ENCODE results near the gene ZNF688. TPM values are rescaled to one million over a fixed set of nuclear protein-coding genes. Genes with fewer than 3 reads are reported as not detected.

The ZNF688 gene
- total RNA-seq, 2 experiments from 2014 or later, result 13.3 to 13.8 TPM

GRCh38 chr16:30581457-30581856 is 9.9 kb upstream of the ZNF688 start:
- POLR2A ChIA-PET, result no interaction called here
- Mint-ChIP-seq H3K36me3 (ENCODE audit: low read depth) (peaks cover 20% of the 10 kb centered on the region), H3K27me3 (no peaks in the 10 kb centered on the region), H3K9me3 (no peaks in the 10 kb centered on the region), H3K27ac (no peak overlapping the region), H3K4me1 (peaks cover 27% of the 10 kb centered on the region), H3K4me3 (no peak overlapping the region)
- DNase-seq, result no peak
- CTCF ChIA-PET, result interaction anchor here (0.7 to 2.0 kb wide), 4 partner anchors 13 to 151 kb away, joined by 4 to 6 read pairs (median 4); partner anchors contain the start of gene DCTPP1

GRCh38 chr16:30574678-30575077 is 3.2 kb upstream of the ZNF688 start:
- Mint-ChIP-seq H3K27ac (no peak overlapping the region), H3K9me3 (no peaks in the 10 kb centered on the region), H3K36me3 (ENCODE audit: low read depth) (peaks cover 11% of the 10 kb centered on the region), H3K27me3 (no peaks in the 10 kb centered on the region), H3K4me1 (peaks cover 27% of the 10 kb centered on the region), H3K4me3 (no peak overlapping the region)
- ChIA-PET POLR2A (no interaction called here), CTCF (interaction anchor here (0.6 to 1.1 kb wide), 2 partner anchors 10 to 87 kb away, joined by 3 read pairs; partner anchors contain the start of gene ZNF785)
- no peak for DNase-seq

- H3K4me3 Mint-ChIP-seq, result peak overlapping the region; percentile 86
- H3K27ac Mint-ChIP-seq, result peak overlapping the region; percentile 92
- no peak for DNase-seq
- ChIA-PET CTCF (interaction anchor here (1.2 to 2.6 kb wide), 7 partner anchors 13 to 161 kb away, joined by 3 to 16 read pairs (median 7); partner anchors contain the start of genes DCTPP1, ZNF747, ZNF764 and ZNF785), POLR2A (no interaction called here)
- H3K36me3 Mint-ChIP-seq (ENCODE audit: low read depth), result peaks cover 8% of the 10 kb centered on the region
- no peaks in the 10 kb centered on the region for H3K9me3 Mint-ChIP-seq
- peaks cover 57% of the 10 kb centered on the region for H3K4me1 Mint-ChIP-seq
- H3K27me3 Mint-ChIP-seq, result no peaks in the 10 kb centered on the region
These were observed 674 bp downstream of the ZNF688 start for GRCh38 chr16:30570636-30571444.

- peak overlapping the region; percentile 57 for H3K27ac Mint-ChIP-seq
- CTCF ChIA-PET, result interaction anchor here (1.2 to 1.8 kb wide), 2 partner anchors 12 to 160 kb away, joined by 3 to 12 read pairs; partner anchors contain the start of gene ZNF764
- H3K4me3 Mint-ChIP-seq, result peak overlapping the region; percentile 86
- POLR2A ChIA-PET, result no interaction called here
- DNase-seq, result no peak
- no peaks in the 10 kb centered on the region for H3K27me3 Mint-ChIP-seq
- H3K36me3 Mint-ChIP-seq (ENCODE audit: low read depth), result peaks cover 8% of the 10 kb centered on the region
- peaks cover 58% of the 10 kb centered on the region for H3K4me1 Mint-ChIP-seq
- no peaks in the 10 kb centered on the region for H3K9me3 Mint-ChIP-seq
These were observed 1.5 kb downstream of the ZNF688 start for GRCh38 chr16:30569746-30570635.

- ChIA-PET CTCF (interaction anchor here (0.7 kb wide), 1 partner anchor 332 kb away, joined by 4 read pairs; no protein-coding TSS in a partner anchor), POLR2A (no interaction called here)
- Mint-ChIP-seq H3K27ac (peak overlapping the region; percentile 97), H3K27me3 (no peaks in the 10 kb centered on the region), H3K36me3 (ENCODE audit: low read depth) (peaks cover 3% of the 10 kb centered on the region), H3K4me1 (peaks cover 53% of the 10 kb centered on the region), H3K4me3 (no peak overlapping the region), H3K9me3 (no peaks in the 10 kb centered on the region)
- DNase-seq, result no peak
These were observed 2.2 kb downstream of the ZNF688 start for GRCh38 chr16:30569281-30569680.

- Mint-ChIP-seq H3K9me3 (no peaks in the 10 kb centered on the region), H3K4me3 (peak overlapping the region; percentile 63), H3K4me1 (peaks cover 48% of the 10 kb centered on the region), H3K27ac (peak overlapping the region; percentile 97), H3K27me3 (no peaks in the 10 kb centered on the region), H3K36me3 (ENCODE audit: low read depth) (peaks cover 3% of the 10 kb centered on the region)
- ChIA-PET POLR2A (interaction anchor here (0.6 to 0.8 kb wide), 3 partner anchors 9 to 33 kb away, joined by 3 to 4 read pairs (median 3); no protein-coding TSS in a partner anchor), CTCF (interaction anchor here (0.6 to 1.9 kb wide), 8 partner anchors 10 to 70 kb away, joined by 3 to 7 read pairs (median 4); partner anchors contain the start of gene ZNF764)
- peak; percentile 73 for DNase-seq
These were observed 3.4 kb downstream of the ZNF688 start for GRCh38 chr16:30567991-30568638.

GRCh38 chr16:30567160-30567990 is 4.1 kb downstream of the ZNF688 start:
- DNase-seq, result peak; percentile 37
- H3K4me1 Mint-ChIP-seq, result peaks cover 45% of the 10 kb centered on the region
- H3K4me3 Mint-ChIP-seq, result no peak overlapping the region
- H3K27ac Mint-ChIP-seq, result peak overlapping the region; percentile 97
- H3K36me3 Mint-ChIP-seq (ENCODE audit: low read depth), result peaks cover 3% of the 10 kb centered on the region
- ChIA-PET CTCF (interaction anchor here (0.5 to 1.9 kb wide), 5 partner anchors 9 to 153 kb away, joined by 3 to 7 read pairs (median 4); partner anchors contain the start of gene ZNF764), POLR2A (no interaction called here)
- H3K9me3 Mint-ChIP-seq, result no peaks in the 10 kb centered on the region
- H3K27me3 Mint-ChIP-seq, result no peaks in the 10 kb centered on the region

- Mint-ChIP-seq H3K4me1 (peaks cover 45% of the 10 kb centered on the region), H3K27ac (no peak overlapping the region), H3K36me3 (ENCODE audit: low read depth) (peaks cover 3% of the 10 kb centered on the region), H3K9me3 (no peaks in the 10 kb centered on the region), H3K4me3 (no peak overlapping the region), H3K27me3 (no peaks in the 10 kb centered on the region)
- POLR2A ChIA-PET, result no interaction called here
- CTCF ChIA-PET, result interaction anchor here (1.5 to 2.1 kb wide), 5 partner anchors 15 to 37 kb away, joined by 4 to 8 read pairs (median 6); partner anchors contain the start of gene ZNF747
- no peak for DNase-seq
These were observed 5.0 kb downstream of the ZNF688 start for GRCh38 chr16:30566531-30566930.

- Mint-ChIP-seq H3K27me3 (no peaks in the 10 kb centered on the region), H3K36me3 (ENCODE audit: low read depth) (peaks cover 3% of the 10 kb centered on the region), H3K27ac (no peak overlapping the region), H3K9me3 (no peaks in the 10 kb centered on the region), H3K4me3 (no peak overlapping the region), H3K4me1 (peaks cover 49% of the 10 kb centered on the region)
- ChIA-PET CTCF (interaction anchor here (1.0 to 2.1 kb wide), 4 partner anchors 14 to 32 kb away, joined by 3 to 8 read pairs (median 6); partner anchors contain the start of gene ZNF747), POLR2A (no interaction called here)
- no peak for DNase-seq
These were observed 5.5 kb downstream of the ZNF688 start for GRCh38 chr16:30565984-30566383.

- H3K4me1 Mint-ChIP-seq, result peaks cover 48% of the 10 kb centered on the region
- no peaks in the 10 kb centered on the region for H3K27me3 Mint-ChIP-seq
- H3K36me3 Mint-ChIP-seq (ENCODE audit: low read depth), result peaks cover 3% of the 10 kb centered on the region
- no peak for DNase-seq
- CTCF ChIA-PET, result interaction anchor here (0.6 to 2.1 kb wide), 5 partner anchors 13 to 127 kb away, joined by 3 to 8 read pairs (median 6); partner anchors contain the start of gene ZNF747
- H3K4me3 Mint-ChIP-seq, result no peak overlapping the region
- no peaks in the 10 kb centered on the region for H3K9me3 Mint-ChIP-seq
- no peak overlapping the region for H3K27ac Mint-ChIP-seq
- POLR2A ChIA-PET, result no interaction called here
These were observed 6.0 kb downstream of the ZNF688 start for GRCh38 chr16:30565526-30565925.

- no peak for DNase-seq
- H3K4me1 Mint-ChIP-seq, result peaks cover 35% of the 10 kb centered on the region
- no peaks in the 10 kb centered on the region for H3K9me3 Mint-ChIP-seq
- peak overlapping the region; percentile 76 for H3K4me3 Mint-ChIP-seq
- ChIA-PET CTCF (interaction anchor here (1.2 to 1.9 kb wide), 4 partner anchors 17 to 97 kb away, joined by 3 to 7 read pairs (median 4); partner anchors contain the start of gene ZNF747), POLR2A (no interaction called here)
- no peaks in the 10 kb centered on the region for H3K27me3 Mint-ChIP-seq
- H3K27ac Mint-ChIP-seq, result peak overlapping the region; percentile 91
- no peaks in the 10 kb centered on the region for H3K36me3 Mint-ChIP-seq (ENCODE audit: low read depth)
These were observed 9.5 kb downstream of the ZNF688 start for GRCh38 chr16:30562021-30562420.
